ENCODE data around the gene CLEC16A.

The CLEC16A gene

GRCh38 chr16:11047939-11048800 lies 103.8 kb downstream of the CLEC16A start:
- Histone ChIP-seq H3K36me3 (ENCODE audit: insufficient read depth, low read length) (peaks cover 5% of the 10 kb centered on the region), H3K4me3 (ENCODE audit: low read length) (no peak overlapping the region), H3K9me3 (ENCODE audit: insufficient read depth, low read depth, low read length) (no peaks in the 10 kb centered on the region), H3K27me3 (ENCODE audit: insufficient read depth, low read length) (no peaks in the 10 kb centered on the region), H3K4me1 (ENCODE audit: insufficient read depth, low read length) (peaks cover 9% of the 10 kb centered on the region), H3K9ac (ENCODE audit: low read depth, low read length) (no peak overlapping the region), H3K27ac (ENCODE audit: low read depth, low read length) (no peak overlapping the region)
- 91% methylated on average over 21 of the region's 21 CpGs for WGBS

- no peak overlapping the region for H3K9ac ChIP-seq (ENCODE audit: low read depth, low read length)
- H3K9me3 ChIP-seq (ENCODE audit: insufficient read depth, low read depth, low read length): no peaks in the 10 kb centered on the region
- WGBS: 39% methylated on average over 2 of the region's 3 CpGs
- H3K27me3 ChIP-seq (ENCODE audit: insufficient read depth, low read length): no peaks in the 10 kb centered on the region
- H3K4me3 ChIP-seq (ENCODE audit: low read length): no peak overlapping the region
- H3K36me3 ChIP-seq (ENCODE audit: insufficient read depth, low read length): no peaks in the 10 kb centered on the region
- H3K4me1 ChIP-seq (ENCODE audit: insufficient read depth, low read length): peaks cover 9% of the 10 kb centered on the region
- no peak overlapping the region for H3K27ac ChIP-seq (ENCODE audit: low read depth, low read length)
Observed at GRCh38 chr16:11049396-11050059, 105.2 kb downstream of the CLEC16A start.

GRCh38 chr16:11050536-11050935 lies 106.2 kb downstream of the CLEC16A start:
- no peak overlapping the region for H3K27ac ChIP-seq (ENCODE audit: low read depth, low read length)
- 91% methylated on average over 7 of the region's 7 CpGs for WGBS
- H3K36me3 ChIP-seq (ENCODE audit: insufficient read depth, low read length): no peaks in the 10 kb centered on the region
- H3K9me3 ChIP-seq (ENCODE audit: insufficient read depth, low read depth, low read length): no peaks in the 10 kb centered on the region
- H3K4me3 ChIP-seq (ENCODE audit: low read length): no peak overlapping the region
- H3K27me3 ChIP-seq (ENCODE audit: insufficient read depth, low read length): no peaks in the 10 kb centered on the region
- H3K4me1 ChIP-seq (ENCODE audit: insufficient read depth, low read length): peaks cover 9% of the 10 kb centered on the region
- no peak overlapping the region for H3K9ac ChIP-seq (ENCODE audit: low read depth, low read length)

- Histone ChIP-seq H3K9ac (ENCODE audit: low read depth, low read length) (no peak overlapping the region), H3K9me3 (ENCODE audit: insufficient read depth, low read depth, low read length) (no peaks in the 10 kb centered on the region), H3K27ac (ENCODE audit: low read depth, low read length) (no peak overlapping the region), H3K27me3 (ENCODE audit: insufficient read depth, low read length) (no peaks in the 10 kb centered on the region), H3K4me1 (ENCODE audit: insufficient read depth, low read length) (peaks cover 9% of the 10 kb centered on the region), H3K36me3 (ENCODE audit: insufficient read depth, low read length) (no peaks in the 10 kb centered on the region), H3K4me3 (ENCODE audit: low read length) (no peak overlapping the region)
- 80% methylated on average over 7 of the region's 7 CpGs for WGBS
Observed at GRCh38 chr16:11050944-11051343, 106.6 kb downstream of the CLEC16A start.

- Histone ChIP-seq H3K27ac (ENCODE audit: low read depth, low read length) (no peak overlapping the region), H3K9ac (ENCODE audit: low read depth, low read length) (no peak overlapping the region), H3K27me3 (ENCODE audit: insufficient read depth, low read length) (no peaks in the 10 kb centered on the region), H3K4me3 (ENCODE audit: low read length) (no peak overlapping the region), H3K4me1 (ENCODE audit: insufficient read depth, low read length) (peaks cover 7% of the 10 kb centered on the region), H3K36me3 (ENCODE audit: insufficient read depth, low read length) (no peaks in the 10 kb centered on the region), H3K9me3 (ENCODE audit: insufficient read depth, low read depth, low read length) (no peaks in the 10 kb centered on the region)
- WGBS: 94% methylated on average over 11 of the region's 11 CpGs
Observed at GRCh38 chr16:11051430-11051829, 107.1 kb downstream of the CLEC16A start.

- no peaks in the 10 kb centered on the region for H3K36me3 ChIP-seq (ENCODE audit: insufficient read depth, low read length)
- H3K27me3 ChIP-seq (ENCODE audit: insufficient read depth, low read length): no peaks in the 10 kb centered on the region
- 94% methylated on average over 17 of the region's 17 CpGs for WGBS
- no peak overlapping the region for H3K27ac ChIP-seq (ENCODE audit: low read depth, low read length)
- H3K9ac ChIP-seq (ENCODE audit: low read depth, low read length): no peak overlapping the region
- no peak overlapping the region for H3K4me3 ChIP-seq (ENCODE audit: low read length)
- H3K9me3 ChIP-seq (ENCODE audit: insufficient read depth, low read depth, low read length): no peaks in the 10 kb centered on the region
- peaks cover 5% of the 10 kb centered on the region for H3K4me1 ChIP-seq (ENCODE audit: insufficient read depth, low read length)
Observed at GRCh38 chr16:11051879-11052808, 107.8 kb downstream of the CLEC16A start.

- no peaks in the 10 kb centered on the region for H3K27me3 ChIP-seq (ENCODE audit: insufficient read depth, low read length)
- whole genome bisulfite sequencing: 94% methylated on average over 6 of the region's 6 CpGs
Observed at GRCh38 chr16:11053916-11054460, 109.6 kb downstream of the CLEC16A start.

GRCh38 chr16:11056090-11056992 lies 112.0 kb downstream of the CLEC16A start:
- 85% methylated on average over 10 of the region's 11 CpGs for WGBS
- peaks cover 4% of the 10 kb centered on the region for H3K36me3 ChIP-seq (ENCODE audit: insufficient read depth, low read length)
- no peak overlapping the region for H3K27ac ChIP-seq (ENCODE audit: low read depth, low read length)
- H3K4me1 ChIP-seq (ENCODE audit: insufficient read depth, low read length): no peaks in the 10 kb centered on the region
- H3K9me3 ChIP-seq (ENCODE audit: insufficient read depth, low read depth, low read length): no peaks in the 10 kb centered on the region
- H3K27me3 ChIP-seq (ENCODE audit: insufficient read depth, low read length): no peaks in the 10 kb centered on the region
- H3K4me3 ChIP-seq (ENCODE audit: low read length): no peak overlapping the region
- no peak overlapping the region for H3K9ac ChIP-seq (ENCODE audit: low read depth, low read length)

More at GRCh38 chr16:11053916-11054460, 109.6 kb downstream of the CLEC16A start:
- Histone ChIP-seq H3K4me1 (ENCODE audit: insufficient read depth, low read length) (peaks cover 5% of the 10 kb centered on the region), H3K36me3 (ENCODE audit: insufficient read depth, low read length) (no peaks in the 10 kb centered on the region), H3K9ac (ENCODE audit: low read depth, low read length) (no peak overlapping the region), H3K9me3 (ENCODE audit: insufficient read depth, low read depth, low read length) (no peaks in the 10 kb centered on the region), H3K27ac (ENCODE audit: low read depth, low read length) (no peak overlapping the region), H3K4me3 (ENCODE audit: low read length) (no peak overlapping the region)

GRCh38 chr16:11056993-11057649 lies 112.8 kb downstream of the CLEC16A start:
- H3K27ac ChIP-seq (ENCODE audit: low read depth, low read length): no peak overlapping the region
- no peaks in the 10 kb centered on the region for H3K27me3 ChIP-seq (ENCODE audit: insufficient read depth, low read length)
- H3K9me3 ChIP-seq (ENCODE audit: insufficient read depth, low read depth, low read length): no peaks in the 10 kb centered on the region
- H3K36me3 ChIP-seq (ENCODE audit: insufficient read depth, low read length): peaks cover 9% of the 10 kb centered on the region
- H3K4me3 ChIP-seq (ENCODE audit: low read length): no peak overlapping the region
- 94% methylated on average over 12 of the region's 12 CpGs for WGBS
- no peak overlapping the region for H3K9ac ChIP-seq (ENCODE audit: low read depth, low read length)
- H3K4me1 ChIP-seq (ENCODE audit: insufficient read depth, low read length): no peaks in the 10 kb centered on the region

Measured in HUES64 (cell line).